ENCODE data around the gene IKZF2. TPM values are rescaled to one million over a fixed set of nuclear protein-coding genes. Genes with fewer than 3 reads are reported as not detected.

Gene IKZF2
- total and polyA plus RNA-seq, 4 donors: 0.35 to 4.7 (median 2.5) TPM

DNA sequence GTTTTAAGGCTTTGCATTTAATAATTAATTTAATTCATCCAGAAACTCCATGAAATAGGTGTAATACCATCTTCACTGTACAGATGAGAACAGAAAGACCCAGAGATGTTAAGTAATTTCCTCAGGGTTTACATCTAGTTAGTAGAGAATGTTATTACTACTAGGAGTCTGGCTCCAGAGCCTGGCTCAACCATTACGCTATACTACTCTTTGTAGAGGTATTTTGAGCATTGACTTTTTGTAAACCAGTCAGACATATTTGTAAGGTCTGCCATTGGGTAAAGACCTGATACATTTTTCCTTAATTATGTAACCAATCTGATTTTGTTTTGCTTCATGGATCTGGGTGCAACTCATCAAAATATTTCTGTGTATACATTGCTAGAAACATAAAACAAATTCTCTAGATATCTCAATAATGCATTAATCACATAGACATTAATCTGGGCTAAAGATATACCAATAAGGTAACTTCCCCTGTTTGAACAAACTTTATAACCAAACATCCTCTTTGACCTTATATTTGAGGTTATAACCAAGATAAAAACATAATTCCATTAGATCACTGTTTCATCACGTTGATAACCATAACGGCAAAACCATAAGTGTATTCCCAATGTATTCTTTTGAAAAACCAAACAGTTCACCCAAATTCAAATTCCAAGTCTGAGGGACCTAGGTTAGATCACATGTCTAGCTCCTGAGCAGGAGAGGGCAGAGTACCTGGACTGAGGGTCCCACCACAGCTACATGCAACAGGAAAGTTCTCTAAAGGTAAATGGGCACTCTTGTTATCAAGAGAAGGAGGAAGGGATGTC is 135.0 kb downstream of the IKZF2 start:
- 94% methylated on average over 3 of the region's 3 CpGs for WGBS

DNA sequence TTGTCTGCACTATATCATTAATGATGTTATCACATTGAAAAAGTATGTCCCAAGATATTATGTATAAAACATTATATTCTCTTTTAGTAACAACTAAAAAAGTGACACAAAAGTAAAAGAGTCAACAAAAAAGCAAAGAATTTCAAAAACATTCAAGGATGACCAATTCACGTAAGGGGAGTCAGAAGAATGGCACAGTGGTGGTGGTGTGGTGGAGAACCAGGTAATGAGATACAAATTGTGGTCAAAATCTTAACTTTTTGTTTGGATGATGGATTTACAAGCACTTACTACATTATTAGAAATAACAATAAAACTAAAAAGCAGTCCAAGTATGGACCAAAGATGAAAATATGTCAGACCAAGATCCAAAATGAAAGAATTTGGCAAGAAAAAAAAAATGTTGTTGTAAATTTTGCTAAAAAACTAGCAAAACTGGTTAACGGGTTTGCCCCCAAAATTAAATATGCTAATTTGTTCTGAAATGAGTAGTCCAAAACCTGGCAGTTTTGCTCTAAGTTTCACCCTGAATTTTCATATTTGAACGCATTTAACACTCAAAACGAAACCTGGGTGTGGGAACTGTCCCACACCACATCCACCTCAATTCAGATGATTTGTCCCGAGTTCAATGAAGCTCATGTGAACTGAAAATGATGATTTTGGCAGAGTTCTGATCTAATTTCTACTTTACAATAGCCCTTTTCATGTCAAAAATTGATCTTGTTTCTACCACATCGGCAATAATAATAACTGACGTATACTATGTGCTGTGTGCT is 135.8 kb downstream of the IKZF2 start:
- Histone ChIP-seq H3K4me1 (ENCODE audit: control insufficient read depth in 4 of 4, insufficient read depth in 4 of 4, low read length in 3 of 4) (no peaks in the 10 kb centered on the region), H3K27ac (ENCODE audit: low read depth in 1 of 2, low read length in 2 of 2) (no peak overlapping the region), H3K9ac (ENCODE audit: low read depth in 1 of 2, low read length in 2 of 2) (no peak overlapping the region), H3K4me3 (ENCODE audit: low read depth in 1 of 3, low read length in 3 of 3) (no peak overlapping the region), H3K36me3 (ENCODE audit: control insufficient read depth in 4 of 4, insufficient read depth in 3 of 4, low read depth in 1 of 4, low read length in 3 of 4) (peaks cover 0 to under 1% (median 0%) of the 10 kb centered on the region in 4 donors), H3K9me3 (ENCODE audit: control insufficient read depth in 4 of 4, low read length in 3 of 4) (no peaks in the 10 kb centered on the region), H3K27me3 (ENCODE audit: control insufficient read depth in 4 of 4, insufficient read depth in 4 of 4, low read length in 3 of 4) (no peaks in the 10 kb centered on the region)
- DNase-seq (ENCODE audit: low spot score): no peak
- WGBS: 91% methylated on average over 7 of the region's 7 CpGs
- TF ChIP-seq, protein P1, sequence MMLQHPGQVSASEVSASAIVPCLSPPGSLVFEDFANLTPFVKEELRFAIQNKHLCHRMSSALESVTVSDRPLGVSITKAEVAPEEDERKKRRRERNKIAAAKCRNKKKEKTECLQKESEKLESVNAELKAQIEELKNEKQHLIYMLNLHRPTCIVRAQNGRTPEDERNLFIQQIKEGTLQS (IDR thresholded peaks at IDR 0.05): no peak
- no peak for TF ChIP-seq REST (IDR thresholded peaks at IDR 0.05)
- TF ChIP-seq GABPA (IDR thresholded peaks at IDR 0.05 in 1 of 2, conservative IDR thresholded peaks at IDR 0.05 in 1 of 2): no peak
- no peak for TF ChIP-seq SP1 (IDR thresholded peaks at IDR 0.05)
- TF ChIP-seq RAD21 (IDR thresholded peaks at IDR 0.05): no peak
- no peak for TF ChIP-seq YY1 (IDR thresholded peaks at IDR 0.05)
- no peak for TF ChIP-seq HNF4A (conservative IDR thresholded peaks at IDR 0.05)
- TF ChIP-seq EGR1 (IDR thresholded peaks at IDR 0.05; ENCODE audit: low read depth in 2 of 2): no peak
- TF ChIP-seq NR2F2 (IDR thresholded peaks at IDR 0.05): no peak
- no peak for TF ChIP-seq FOXA2 (IDR thresholded peaks at IDR 0.05)
- TF ChIP-seq, protein P2, sequence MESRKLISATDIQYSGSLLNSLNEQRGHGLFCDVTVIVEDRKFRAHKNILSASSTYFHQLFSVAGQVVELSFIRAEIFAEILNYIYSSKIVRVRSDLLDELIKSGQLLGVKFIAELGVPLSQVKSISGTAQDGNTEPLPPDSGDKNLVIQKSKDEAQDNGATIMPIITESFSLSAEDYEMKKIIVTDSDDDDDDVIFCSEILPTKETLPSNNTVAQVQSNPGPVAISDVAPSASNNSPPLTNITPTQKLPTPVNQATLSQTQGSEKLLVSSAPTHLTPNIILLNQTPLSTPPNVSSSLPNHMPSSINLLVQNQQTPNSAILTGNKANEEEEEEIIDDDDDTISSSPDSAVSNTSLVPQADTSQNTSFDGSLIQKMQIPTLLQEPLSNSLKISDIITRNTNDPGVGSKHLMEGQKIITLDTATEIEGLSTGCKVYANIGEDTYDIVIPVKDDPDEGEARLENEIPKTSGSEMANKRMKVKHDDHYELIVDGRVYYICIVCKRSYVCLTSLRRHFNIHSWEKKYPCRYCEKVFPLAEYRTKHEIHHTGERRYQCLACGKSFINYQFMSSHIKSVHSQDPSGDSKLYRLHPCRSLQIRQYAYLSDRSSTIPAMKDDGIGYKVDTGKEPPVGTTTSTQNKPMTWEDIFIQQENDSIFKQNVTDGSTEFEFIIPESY (IDR thresholded peaks at IDR 0.05): no peak
- no peak for TF ChIP-seq JUND (IDR thresholded peaks at IDR 0.05)
- no peak for TF ChIP-seq RXRA (IDR thresholded peaks at IDR 0.05)
- no peak for TF ChIP-seq TAF1 (conservative IDR thresholded peaks at IDR 0.05)
- TF ChIP-seq, protein P3, sequence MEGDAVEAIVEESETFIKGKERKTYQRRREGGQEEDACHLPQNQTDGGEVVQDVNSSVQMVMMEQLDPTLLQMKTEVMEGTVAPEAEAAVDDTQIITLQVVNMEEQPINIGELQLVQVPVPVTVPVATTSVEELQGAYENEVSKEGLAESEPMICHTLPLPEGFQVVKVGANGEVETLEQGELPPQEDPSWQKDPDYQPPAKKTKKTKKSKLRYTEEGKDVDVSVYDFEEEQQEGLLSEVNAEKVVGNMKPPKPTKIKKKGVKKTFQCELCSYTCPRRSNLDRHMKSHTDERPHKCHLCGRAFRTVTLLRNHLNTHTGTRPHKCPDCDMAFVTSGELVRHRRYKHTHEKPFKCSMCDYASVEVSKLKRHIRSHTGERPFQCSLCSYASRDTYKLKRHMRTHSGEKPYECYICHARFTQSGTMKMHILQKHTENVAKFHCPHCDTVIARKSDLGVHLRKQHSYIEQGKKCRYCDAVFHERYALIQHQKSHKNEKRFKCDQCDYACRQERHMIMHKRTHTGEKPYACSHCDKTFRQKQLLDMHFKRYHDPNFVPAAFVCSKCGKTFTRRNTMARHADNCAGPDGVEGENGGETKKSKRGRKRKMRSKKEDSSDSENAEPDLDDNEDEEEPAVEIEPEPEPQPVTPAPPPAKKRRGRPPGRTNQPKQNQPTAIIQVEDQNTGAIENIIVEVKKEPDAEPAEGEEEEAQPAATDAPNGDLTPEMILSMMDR (IDR thresholded peaks at IDR 0.05; ENCODE audit: low read depth, low read length, missing input control): no peak
- no peak for TF ChIP-seq HNF4G (IDR thresholded peaks at IDR 0.05)

More for the DNA sequence above, 135.0 kb downstream of the IKZF2 start:
- Histone ChIP-seq H3K9me3 (ENCODE audit: control insufficient read depth in 4 of 4, low read length in 3 of 4) (no peaks in the 10 kb centered on the region), H3K27me3 (ENCODE audit: control insufficient read depth in 4 of 4, insufficient read depth in 4 of 4, low read length in 3 of 4) (no peaks in the 10 kb centered on the region), H3K4me3 (ENCODE audit: low read depth in 1 of 3, low read length in 3 of 3) (no peak overlapping the region), H3K27ac (ENCODE audit: low read depth in 1 of 2, low read length in 2 of 2) (no peak overlapping the region), H3K9ac (ENCODE audit: low read depth in 1 of 2, low read length in 2 of 2) (no peak overlapping the region), H3K36me3 (ENCODE audit: control insufficient read depth in 4 of 4, insufficient read depth in 3 of 4, low read depth in 1 of 4, low read length in 3 of 4) (peaks cover 0 to 1% (median 0%) of the 10 kb centered on the region in 4 donors), H3K4me1 (ENCODE audit: control insufficient read depth in 4 of 4, insufficient read depth in 4 of 4, low read length in 3 of 4) (no peaks in the 10 kb centered on the region)
- TF ChIP-seq SP1 (IDR thresholded peaks at IDR 0.05) (no peak), FOXA2 (IDR thresholded peaks at IDR 0.05) (no peak), FOXA1 (IDR thresholded peaks at IDR 0.05) (no peak)
- TF ChIP-seq, protein P4, sequence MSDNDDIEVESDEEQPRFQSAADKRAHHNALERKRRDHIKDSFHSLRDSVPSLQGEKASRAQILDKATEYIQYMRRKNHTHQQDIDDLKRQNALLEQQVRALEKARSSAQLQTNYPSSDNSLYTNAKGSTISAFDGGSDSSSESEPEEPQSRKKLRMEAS (IDR thresholded peaks at IDR 0.05): no peak
- TF ChIP-seq, protein P1 (IDR thresholded peaks at IDR 0.05): no peak
- DNase-seq (ENCODE audit: low spot score): no peak
